ENCODE measurements around the gene FBN1. TPM values are rescaled to one million over a fixed set of nuclear protein-coding genes. Genes with fewer than 3 reads are reported as not detected.

The FBN1 gene
- total and polyA plus RNA-seq, 10 of the 15 experiments (the other 5 are each of a cell fraction or from before 2014, with no cell fraction given) = 2.2 to 15.3 (median 7.0) TPM

- no peak for FAIRE-seq
- BruUV-seq (replicated peaks) = no TSS peak
- CTCF ChIA-PET = interaction anchor here (0.6 to 1.5 kb wide), 3 partner anchors 9 to 836 kb away, joined by 3 read pairs; no protein-coding TSS in a partner anchor
These were observed 245.4 kb downstream of the FBN1 start for GRCh38 chr15:48400086-48400485.

More at GRCh38 chr15:48400086-48400485, 245.4 kb downstream of the FBN1 start:
- Histone ChIP-seq H3K4me1 (ENCODE audit: control insufficient read depth, insufficient read depth, low read length) (no peaks in the 10 kb centered on the region), H2AFZ (ENCODE audit: control insufficient read depth, low read depth, low read length) (no peak overlapping the region), H3K27me3 (replicated peaks in 1 of 2; ENCODE audit: control insufficient read depth in 2 of 2, insufficient read depth in 2 of 2, low read length in 1 of 2) (no peaks in the 10 kb centered on the region), H3K9me3 (replicated peaks; ENCODE audit: control insufficient read depth, insufficient read depth, low read length) (no peaks in the 10 kb centered on the region), H3K36me3 (ENCODE audit: control insufficient read depth in 2 of 2, insufficient read depth in 2 of 2, low read length in 1 of 2) (no peaks in the 10 kb centered on the region), H3K4me2 (ENCODE audit: control insufficient read depth, insufficient read depth) (no peak overlapping the region), H3K79me2 (ENCODE audit: control insufficient read depth, insufficient read depth, low read length) (no peaks in the 10 kb centered on the region), H3K27ac (ENCODE audit: control insufficient read depth, insufficient read depth) (no peak overlapping the region), H4K20me1 (ENCODE audit: control insufficient read depth, insufficient read depth) (no peaks in the 10 kb centered on the region), H3K4me3 (no peak overlapping the region), H3K9ac (ENCODE audit: control insufficient read depth, insufficient read depth, low read length) (no peak overlapping the region)
- ChIA-PET SMC1A (ENCODE audit: uncharacterized antibody, unreplicated experiment) (interaction anchor here (0.9 to 1.3 kb wide), 2 partner anchors 17 to 80 kb away, joined by 3 read pairs; no protein-coding TSS in a partner anchor), RAD21 (ENCODE audit: unreplicated experiment) (no interaction called here), POLR2A (no interaction called here)
- ATAC-seq = no peak
- TF ChIP-seq E2F8 (IDR thresholded peaks at IDR 0.05; ENCODE audit: low read depth, partially characterized antibody) (no peak), YY1 (IDR thresholded peaks at IDR 0.05; ENCODE audit: low read depth, low read length) (no peak), EED (IDR thresholded peaks at IDR 0.05; ENCODE audit: low read depth) (no peak), SIX5 (IDR thresholded peaks at IDR 0.05; ENCODE audit: low read depth, low read length, severe bottlenecking) (no peak), SRF (IDR thresholded peaks at IDR 0.05; ENCODE audit: low read depth in 2 of 2, low read length in 2 of 2) (no peak), ELK1 (IDR thresholded peaks at IDR 0.05; ENCODE audit: low read depth, low read length) (no peak), STAT1 (conservative IDR thresholded peaks at IDR 0.05) (no peak), ZBTB11 (CRISPR knock-in tag; IDR thresholded peaks at IDR 0.05) (no peak), MTA2 (IDR thresholded peaks at IDR 0.05; ENCODE audit: low read depth) (no peak), SMARCA5 (IDR thresholded peaks at IDR 0.05) (no peak), MTA3 (IDR thresholded peaks at IDR 0.05; ENCODE audit: borderline replicate concordance, low read length) (no peak), HSF1 (IDR thresholded peaks at IDR 0.05; ENCODE audit: low read depth, low read length) (no peak)
- intact Hi-C loops (cut with micrococcal nuclease; ENCODE audit: unreplicated experiment) (no loop called here), in situ Hi-C loops (cut with MboI) (no loop called here)
- no peak for DNase-seq (ENCODE audit: low read depth, low spot score)
- WGBS (ENCODE audit: insufficient coverage, insufficient replicate concordance, low lambda C conversion rate, missing lambda C conversion rate) = 74% methylated on average over 2 of the region's 2 CpGs
